ENCODE results near the gene CPNE7. TPM values are rescaled to one million over a fixed set of nuclear protein-coding genes. Genes with fewer than 3 reads are reported as not detected.

The CPNE7 gene
- total and polyA plus RNA-seq, 4 donors = 9.9 to 49.2 (median 29.2) TPM

DNA sequence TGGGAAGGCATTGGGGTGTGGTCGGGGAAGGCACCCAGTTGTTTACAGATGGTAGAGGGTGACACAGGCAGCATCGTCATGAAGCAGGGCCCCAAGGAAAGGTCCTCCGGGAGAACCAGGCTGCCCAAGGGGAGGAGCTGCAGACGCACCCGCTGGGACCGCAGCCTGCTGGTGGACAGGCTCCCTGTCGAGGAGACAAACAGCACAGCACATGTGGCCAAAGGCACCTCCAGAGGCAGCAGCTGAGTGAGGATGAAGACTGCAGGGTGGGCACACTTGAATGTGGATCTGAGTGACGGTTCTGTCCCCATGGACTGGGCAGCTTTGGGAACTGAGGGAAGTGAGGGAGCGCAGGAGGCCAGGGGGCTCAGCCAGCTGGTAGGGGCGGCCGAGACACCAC, 69.6 kb downstream of the CPNE7 start:
- Histone ChIP-seq H3K27me3 (ENCODE audit: control insufficient read depth, insufficient read depth, low read length) (no peaks in the 10 kb centered on the region), H3K4me1 (ENCODE audit: control insufficient read depth, insufficient read depth, low read length) (peaks cover 18% of the 10 kb centered on the region), H3K4me3 (ENCODE audit: low read depth, low read length) (no peak overlapping the region), H3K27ac (ENCODE audit: low read depth, low read length) (no peak overlapping the region), H3K36me3 (ENCODE audit: control insufficient read depth, insufficient read depth, low read length) (peaks cover 63% of the 10 kb centered on the region), H3K9me3 (ENCODE audit: control insufficient read depth, insufficient read depth, low read length) (no peaks in the 10 kb centered on the region)
- 86% methylated on average over 9 of the region's 11 CpGs for WGBS (ENCODE audit: insufficient coverage)
- DNase-seq (ENCODE audit: low read depth in 4 of 6, low spot score in 6 of 6) = no peak

DNA sequence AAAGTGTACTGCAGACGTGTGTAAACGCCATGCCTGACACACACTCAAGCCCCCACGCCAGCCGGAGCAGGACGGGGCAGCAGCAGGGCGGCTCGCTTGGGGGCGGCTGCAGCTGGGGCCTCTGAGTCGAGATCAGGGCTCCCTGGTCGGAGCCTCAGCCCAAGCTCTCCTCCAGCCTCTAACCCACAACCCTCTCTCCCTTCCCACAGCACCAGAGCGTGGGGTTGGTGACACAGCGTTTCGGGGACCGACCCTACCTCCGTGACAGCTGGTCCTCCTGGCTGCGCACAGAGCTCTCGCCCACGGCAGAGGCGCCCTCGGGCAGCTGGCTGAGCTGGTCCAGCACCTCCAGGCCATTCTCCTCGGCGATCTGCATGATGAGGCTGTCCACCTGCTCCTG, 70.7 kb downstream of the CPNE7 start:
- WGBS (ENCODE audit: insufficient coverage) = 98% methylated on average over 21 of the region's 22 CpGs
- Histone ChIP-seq H3K4me3 (ENCODE audit: low read depth, low read length) (no peak overlapping the region), H3K27me3 (ENCODE audit: control insufficient read depth, insufficient read depth, low read length) (no peaks in the 10 kb centered on the region), H3K9me3 (ENCODE audit: control insufficient read depth, insufficient read depth, low read length) (no peaks in the 10 kb centered on the region), H3K36me3 (ENCODE audit: control insufficient read depth, insufficient read depth, low read length) (peaks cover 73% of the 10 kb centered on the region), H3K27ac (ENCODE audit: low read depth, low read length) (no peak overlapping the region), H3K4me1 (ENCODE audit: control insufficient read depth, insufficient read depth, low read length) (peaks cover 7% of the 10 kb centered on the region)
- DNase-seq (ENCODE audit: low read depth in 4 of 6, low spot score in 6 of 6) = no peak

Small RNA genes lying within 50 kb of the gene (small RNA-seq; reads per million reads assigned to genes)
- not detected for gene SNORD68 (ENCODE audit: low replicate concordance)

Other genes starting within 250 kb of the CPNE7 start
- gene ANKRD11, start 85.2 kb upstream of the CPNE7 start, total RNA-seq = 10 to 100 TPM; 38.2 to 53.4 TPM
- gene ANKRD11, start 85.2 kb upstream of the CPNE7 start, polyA plus RNA-seq (ENCODE audit: insufficient read length in 2 of 2) = 100 to 1,000 TPM in 1 of 2 donors, 10 to 100 TPM in 1; 93.6 to 104 TPM
- 100 to 1,000 TPM in 1 of 2 donors, 10 to 100 TPM in 1; 81.4 to 134 TPM for gene SPG7, start 67.4 kb upstream of the CPNE7 start, total RNA-seq
- 100 to 1,000 TPM in 1 of 2 donors, 10 to 100 TPM in 1; 92.0 to 150 TPM for gene SPG7, start 67.4 kb upstream of the CPNE7 start, polyA plus RNA-seq (ENCODE audit: insufficient read length in 2 of 2)
- gene RPL13, start 15.1 kb upstream of the CPNE7 start, total RNA-seq = 1,000 to 10,000 TPM; 1,019 to 2,411 TPM
- gene RPL13, start 15.1 kb upstream of the CPNE7 start, polyA plus RNA-seq (ENCODE audit: insufficient read length in 2 of 2) = 1,000 to 10,000 TPM; 1,884 to 1,957 TPM
- gene DPEP1, start 37.9 kb downstream of the CPNE7 start, total RNA-seq = 1 to 10 TPM in 1 of 2 donors, under 1 TPM in 1; 0.99 to 3.3 TPM
- 1 to 10 TPM; 6.9 to 9.8 TPM for gene DPEP1, start 37.9 kb downstream of the CPNE7 start, polyA plus RNA-seq (ENCODE audit: insufficient read length in 2 of 2)
- gene CHMP1A, start 82.0 kb downstream of the CPNE7 start, total RNA-seq = 10 to 100 TPM; 48.0 to 63.1 TPM
- gene CHMP1A, start 82.0 kb downstream of the CPNE7 start, polyA plus RNA-seq (ENCODE audit: insufficient read length in 2 of 2) = 100 to 1,000 TPM; 106 to 114 TPM
- gene SPATA33, start 82.1 kb downstream of the CPNE7 start, total RNA-seq = 10 to 100 TPM in 1 of 2 donors, 1 to 10 TPM in 1; 5.7 to 16.3 TPM
- gene SPATA33, start 82.1 kb downstream of the CPNE7 start, polyA plus RNA-seq (ENCODE audit: insufficient read length in 2 of 2) = 10 to 100 TPM; 24.2 to 25.4 TPM
- 10 to 100 TPM; 34.7 to 64.1 TPM for gene CDK10, start 110.9 kb downstream of the CPNE7 start, total RNA-seq
- gene CDK10, start 110.9 kb downstream of the CPNE7 start, polyA plus RNA-seq (ENCODE audit: insufficient read length in 2 of 2) = 100 to 1,000 TPM; 101 to 115 TPM
- gene SPATA2L, start 125.9 kb downstream of the CPNE7 start, total RNA-seq = 1 to 10 TPM; 8.7 to 9.7 TPM
- gene SPATA2L, start 125.9 kb downstream of the CPNE7 start, polyA plus RNA-seq (ENCODE audit: insufficient read length in 2 of 2) = 10 to 100 TPM; 14.0 to 15.3 TPM
- gene VPS9D1, start 145.1 kb downstream of the CPNE7 start, total RNA-seq = 10 to 100 TPM in 1 of 2 donors, 1 to 10 TPM in 1; 9.4 to 13.4 TPM
- 10 to 100 TPM; 39.5 to 49.7 TPM for gene VPS9D1, start 145.1 kb downstream of the CPNE7 start, polyA plus RNA-seq (ENCODE audit: insufficient read length in 2 of 2)
- gene ZNF276, start 145.8 kb downstream of the CPNE7 start, total RNA-seq = 10 to 100 TPM; 24.4 to 35.3 TPM
- 10 to 100 TPM; 48.7 to 61.3 TPM for gene ZNF276, start 145.8 kb downstream of the CPNE7 start, polyA plus RNA-seq (ENCODE audit: insufficient read length in 2 of 2)
- 10 to 100 TPM in 1 of 2 donors, 1 to 10 TPM in 1; 9.3 to 11.5 TPM for gene FANCA, start 240.9 kb downstream of the CPNE7 start, total RNA-seq
- 10 to 100 TPM; 17.0 to 32.5 TPM for gene FANCA, start 240.9 kb downstream of the CPNE7 start, polyA plus RNA-seq (ENCODE audit: insufficient read length in 2 of 2)